B cell (primary cell): Measurements from ENCODE around the gene GGN. TPM values are rescaled to one million over a fixed set of nuclear protein-coding genes. Genes with fewer than 3 reads are reported as not detected.

ENCODE experiments used
- ATAC-seq: fragments of 200-7000 bp; cut with Tn5 transposase; one replicate; pipeline ENCODE4 v1.10.0; 2021; ENCODE audit warnings: low read depth, mild to moderate bottlenecking, moderate number of reproducible peaks, moderate library complexity
- CTCF ChIA-PET: fragments of 350-600 bp; sonication (Branson Sonifier 250); formaldehyde crosslinking; loops from one replicate; lab custom pipeline; 2021; ENCODE audit warnings: antibody characterized with exemption, inconsistent platforms; lab: Charles Lee
- POLR2A ChIA-PET: fragments of 350-600 bp; sonication (Branson Sonifier 250); formaldehyde crosslinking; loops from one replicate; lab custom pipeline; 2021; ENCODE audit warnings: antibody characterized with exemption; lab: Charles Lee
- DNase-seq: peaks from one replicate; pipeline ENCODE4 v3.0.0; 2013
- H2AFZ ChIP-seq: 2 replicates; pipeline ENCODE4 v1.6.1; 2012; ENCODE audit warnings: mild to moderate bottlenecking, low read depth, low read length; ENCODE audit not compliant: insufficient read depth, poor library complexity, severe bottlenecking
- H3K27ac ChIP-seq, 2 donors: 1 replicate in 1 of 2; 2 replicates in 1 of 2; pipeline ENCODE4 v1.5.1; 2012 to 2013; ENCODE audit warnings: low read length in 2 of 2, mild to moderate bottlenecking in 2 of 2, moderate library complexity in 1 of 2
- H3K27me3 ChIP-seq, 4 experiments: fragments of 200-600 bp in 1 of 4; sonication (generic) in 1 of 4; replicated peaks in 1 of 4; 1 replicate in 2 of 4; 2 replicates in 2 of 4; pipeline versions ENCODE4 v1.6.1 to v1.7.0; 2013 to 2016; ENCODE audit warnings: low read length in 3 of 4, mild to moderate bottlenecking in 2 of 4, mixed read lengths in 1 of 4, moderate library complexity in 1 of 4; ENCODE audit not compliant: insufficient read depth in 4 of 4, control insufficient read depth in 3 of 4; ENCODE audit errors: control extremely low read depth in 1 of 4
- H3K36me3 ChIP-seq, 2 experiments: replicated peaks in 1 of 2; 1 replicate in 1 of 2; 2 replicates in 1 of 2; pipeline versions ENCODE4 v1.6.1 to v1.7.1; 2013; ENCODE audit warnings: low read length in 1 of 2; ENCODE audit not compliant: insufficient read depth in 2 of 2, control insufficient read depth in 1 of 2; ENCODE audit errors: control extremely low read depth in 1 of 2, extremely low read depth in 1 of 2
- H3K4me1 ChIP-seq, 2 donors: fragments of 200-600 bp in 1 of 2; sonication (generic) in 1 of 2; 1 replicate in 1 of 2; 2 replicates in 1 of 2; pipeline versions ENCODE4 v1.5.1 to v1.6.1; 2013 to 2017; ENCODE audit warnings: low read length in 2 of 2; ENCODE audit not compliant: control insufficient read depth in 2 of 2, insufficient read depth in 2 of 2
- H3K4me2 ChIP-seq: replicated peaks from 2 replicates; pipeline ENCODE3; 2012; ENCODE audit warnings: mild to moderate bottlenecking, low read depth, low read length; ENCODE audit not compliant: poor library complexity, severe bottlenecking
- H3K4me3 ChIP-seq, 5 experiments: fragments of 200-600 bp in 1 of 5; sonication (generic) in 1 of 5; 1 replicate in 3 of 5; 2 replicates in 2 of 5; pipeline versions ENCODE4 v1.5.1 to v1.7.0; 2011 to 2016; ENCODE audit warnings: low read length in 4 of 5, mild to moderate bottlenecking in 4 of 5, low read depth in 2 of 5, control low read depth in 1 of 5, moderate library complexity in 1 of 5; ENCODE audit not compliant: insufficient read depth in 1 of 5; ENCODE audit errors: control extremely low read depth in 1 of 5, extremely low read depth in 1 of 5
- H3K79me2 ChIP-seq: fragments of 200-600 bp; sonication (generic); one replicate; pipeline ENCODE4 v1.6.0; 2016; ENCODE audit warnings: low read length; ENCODE audit not compliant: control insufficient read depth, insufficient read depth
- H3K9ac ChIP-seq: fragments of 200-600 bp; sonication (generic); 2 replicates; pipeline ENCODE4 v1.6.1; 2017; ENCODE audit warnings: mild to moderate bottlenecking, low read length, moderate library complexity
- H3K9me3 ChIP-seq, 3 donors: one replicate each; pipeline versions ENCODE4 v1.6.1 to v1.7.1; 2013; ENCODE audit warnings: low read length in 2 of 3; ENCODE audit not compliant: control insufficient read depth in 2 of 3, insufficient read depth in 1 of 3; ENCODE audit errors: control extremely low read depth in 1 of 3
- H4K20me1 ChIP-seq: 2 replicates; pipeline ENCODE4 v1.6.0; 2012; ENCODE audit warnings: mild to moderate bottlenecking, low read length; ENCODE audit not compliant: insufficient read depth, control insufficient read depth, poor library complexity, severe bottlenecking
- H3K27ac Mint-ChIP-seq: one replicate; pipeline ENCODE4 v1.8.0; 2021; ENCODE audit warnings: mixed read lengths
- H3K27me3 Mint-ChIP-seq: one replicate; pipeline ENCODE4 v1.8.0; 2021; ENCODE audit warnings: mixed read lengths
- H3K4me1 Mint-ChIP-seq: one replicate; pipeline ENCODE4 v1.8.0; 2021; ENCODE audit warnings: mixed read lengths
- H3K4me3 Mint-ChIP-seq: one replicate; pipeline ENCODE4 v1.8.0; 2021; ENCODE audit warnings: mixed read lengths
- H3K9me3 Mint-ChIP-seq: one replicate; pipeline ENCODE4 v1.8.0; 2022; ENCODE audit warnings: mixed read lengths; ENCODE audit not compliant: insufficient read depth
- EZH2 ChIP-seq: IDR thresholded peaks from 2 replicates; pipeline ENCODE4 v1.6.1; 2012; ENCODE audit warnings: borderline replicate concordance, low read depth, mild to moderate bottlenecking, moderate library complexity, low read length; ENCODE audit not compliant: insufficient read depth, poor library complexity, severe bottlenecking
- WGBS: methylation state at CpG from one replicate; pipeline ENCODE4 v1.1.5; 2013; ENCODE audit warnings: missing lambda C conversion rate; ENCODE audit not compliant: insufficient coverage; 5-methylcytosine and 5-hydroxymethylcytosine counted together
- intact Hi-C: fragments of 100-400 bp; cut with micrococcal nuclease; formaldehyde crosslinking; loops from one replicate; pipeline ENCODE4 v1.10.0; 2022
- polyA plus RNA-seq: library from polyadenylated mRNA; depleted of rRNA; stranded (reverse); fragments of >200 nt; gene quantifications from 2 replicates; pipeline ENCODE4 v1.2.3, GENCODE V29; 2012
- total RNA-seq, 2 donors: library from RNA; stranded (reverse); fragments of 120-200 nt in 1 of 2; gene quantifications; 1 replicate in 1 of 2; 2 replicates in 1 of 2; pipeline versions ENCODE4 v1.2.3 to v1.2.4, GENCODE V29; 2013 to 2022
- TF ChIP-seq, protein P1 (sequence below): fragments of 200-600 bp; IDR thresholded peaks from one replicate; pipeline ENCODE4 v1.8.0; 2022; ENCODE audit warnings: antibody characterized with exemption, mild to moderate bottlenecking

The GGN gene
- total and polyA plus RNA-seq, 2 donors (not counting 1 experiment from before 2014, with no cell fraction given), result 0.34 TPM; not detected in 1

DNA sequence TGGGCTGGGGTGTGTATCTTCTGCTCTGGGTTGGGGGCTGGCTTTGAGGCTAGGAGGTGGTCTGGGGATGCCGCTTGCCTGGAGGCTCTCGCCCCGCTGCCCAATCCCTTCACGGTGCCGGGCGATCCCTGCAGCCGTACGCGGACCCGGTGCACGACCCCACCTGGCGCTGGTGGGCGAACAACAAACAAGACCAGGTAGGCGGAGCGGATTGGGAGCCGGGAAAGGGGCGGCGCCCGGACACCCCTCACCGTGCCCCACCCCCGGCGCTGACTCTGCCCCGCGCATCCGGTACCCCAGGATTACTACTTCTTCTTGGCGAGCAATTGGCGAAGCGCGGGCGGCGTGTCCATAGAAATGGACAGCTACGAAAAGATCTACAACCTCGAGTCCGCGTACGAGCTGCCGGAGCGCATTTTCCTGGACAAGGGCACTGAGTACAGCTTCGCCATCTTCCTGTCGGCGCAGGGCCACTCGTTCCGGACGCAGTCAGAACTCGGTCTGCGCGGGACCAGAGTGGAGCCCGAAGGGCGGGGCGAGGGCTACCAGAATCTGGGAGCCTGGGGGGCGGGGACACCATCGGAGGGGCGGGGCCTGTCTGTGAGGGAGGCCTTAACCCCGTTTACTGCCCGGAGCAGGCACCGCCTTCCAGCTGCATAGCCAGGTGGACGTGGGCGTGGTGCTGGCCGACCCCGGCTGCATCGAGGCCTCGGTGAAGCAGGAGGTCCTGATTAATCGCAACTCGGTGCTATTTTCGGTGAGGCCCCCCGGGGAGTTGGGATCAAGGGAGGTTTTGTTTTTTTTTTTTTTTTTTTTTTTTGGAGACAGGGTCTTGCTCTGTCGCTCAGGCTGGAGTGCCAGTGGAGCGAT is 25.5 kb downstream of the GGN start:
- H3K4me1 Mint-ChIP-seq, result peaks cover 17% of the 10 kb centered on the region
- peak overlapping the region; percentile 87 for H2AFZ ChIP-seq
- peak overlapping the region; percentile 91 for H3K4me3 Mint-ChIP-seq
- H3K9me3 ChIP-seq, result peaks cover 0 to 8% (median 0%) of the 10 kb centered on the region in 3 donors
- H3K4me3 ChIP-seq, result peak overlapping the region; percentile 53 to 76 (median 62)
- ATAC-seq (peak; percentile 67), DNase-seq (peak; percentile 70)
- no peak overlapping the region for H3K27ac ChIP-seq
- no peaks in the 10 kb centered on the region for H3K9me3 Mint-ChIP-seq
- no peaks in the 10 kb centered on the region for H4K20me1 ChIP-seq
- peaks cover 6% of the 10 kb centered on the region for H3K27me3 Mint-ChIP-seq
- peak overlapping the region; percentile 73 for H3K9ac ChIP-seq
- H3K4me1 ChIP-seq, result peaks cover 9 to 20% of the 10 kb centered on the region in 2 donors
- no peaks in the 10 kb centered on the region for H3K36me3 ChIP-seq
- intact Hi-C loops, result loop anchor here (1.0 kb wide), 1 partner anchor 26 kb away; no protein-coding TSS in a partner anchor
- no peaks in the 10 kb centered on the region for H3K79me2 ChIP-seq
- peak overlapping the region; percentile 53 for H3K27ac Mint-ChIP-seq
- H3K27me3 ChIP-seq, result peaks cover 0 to 32% (median 2%) of the 10 kb centered on the region in 4 experiments
- TF ChIP-seq, protein P1, sequence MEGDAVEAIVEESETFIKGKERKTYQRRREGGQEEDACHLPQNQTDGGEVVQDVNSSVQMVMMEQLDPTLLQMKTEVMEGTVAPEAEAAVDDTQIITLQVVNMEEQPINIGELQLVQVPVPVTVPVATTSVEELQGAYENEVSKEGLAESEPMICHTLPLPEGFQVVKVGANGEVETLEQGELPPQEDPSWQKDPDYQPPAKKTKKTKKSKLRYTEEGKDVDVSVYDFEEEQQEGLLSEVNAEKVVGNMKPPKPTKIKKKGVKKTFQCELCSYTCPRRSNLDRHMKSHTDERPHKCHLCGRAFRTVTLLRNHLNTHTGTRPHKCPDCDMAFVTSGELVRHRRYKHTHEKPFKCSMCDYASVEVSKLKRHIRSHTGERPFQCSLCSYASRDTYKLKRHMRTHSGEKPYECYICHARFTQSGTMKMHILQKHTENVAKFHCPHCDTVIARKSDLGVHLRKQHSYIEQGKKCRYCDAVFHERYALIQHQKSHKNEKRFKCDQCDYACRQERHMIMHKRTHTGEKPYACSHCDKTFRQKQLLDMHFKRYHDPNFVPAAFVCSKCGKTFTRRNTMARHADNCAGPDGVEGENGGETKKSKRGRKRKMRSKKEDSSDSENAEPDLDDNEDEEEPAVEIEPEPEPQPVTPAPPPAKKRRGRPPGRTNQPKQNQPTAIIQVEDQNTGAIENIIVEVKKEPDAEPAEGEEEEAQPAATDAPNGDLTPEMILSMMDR, result no peak
- H3K4me2 ChIP-seq, result peak overlapping the region; percentile 99
- WGBS, result 2% methylated on average over 67 of the region's 68 CpGs
- ChIA-PET CTCF (interaction anchor here (1.4 kb wide), 1 partner anchor 12 kb away, joined by 5 read pairs; the partner anchor contains the start of gene PSMD8), POLR2A (interaction anchor here (1.1 to 1.6 kb wide), 4 partner anchors 12 to 96 kb away, joined by 3 to 8 read pairs (median 5); partner anchors contain the start of genes GGN, PSMD8 and SPRED3)

DNA sequence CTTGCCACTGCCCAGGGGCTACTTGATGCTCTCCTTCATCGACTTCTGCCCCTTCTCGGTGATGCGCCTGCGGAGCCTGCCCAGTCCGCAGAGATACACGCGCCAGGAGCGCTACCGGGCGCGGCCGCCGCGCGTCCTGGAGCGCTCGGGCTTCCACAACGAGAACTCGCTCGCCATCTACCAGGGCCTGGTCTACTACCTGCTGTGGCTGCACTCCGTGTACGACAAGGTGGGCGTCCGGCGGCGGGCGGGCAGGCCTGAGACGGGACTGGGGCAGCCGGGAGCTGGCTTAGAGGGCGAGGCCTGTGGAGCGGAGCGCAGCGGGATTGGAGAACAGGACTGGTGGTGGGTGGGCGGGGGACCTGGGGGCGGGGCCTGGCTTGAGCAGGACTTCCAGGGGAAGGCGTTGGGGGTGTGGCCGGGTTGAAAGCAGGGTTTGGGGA is 26.2 kb downstream of the GGN start:
- H3K9me3 ChIP-seq, result peaks cover 0 to 8% (median 0%) of the 10 kb centered on the region in 3 donors
- Mint-ChIP-seq H3K27ac (peak overlapping the region; percentile 53), H3K4me1 (peaks cover 17% of the 10 kb centered on the region), H3K4me3 (peak overlapping the region; percentile 91), H3K9me3 (no peaks in the 10 kb centered on the region), H3K27me3 (peaks cover 6% of the 10 kb centered on the region)
- H3K4me2 ChIP-seq, result peak overlapping the region; percentile 99
- intact Hi-C loops, result loop anchor here (1.0 kb wide), 2 partner anchors 13 to 25 kb away; partner anchors contain the start of gene PSMD8
- DNase-seq (peak; percentile 77), ATAC-seq (peak; percentile 68)
- WGBS, result under 1% methylated on average over 36 of the region's 37 CpGs
- H4K20me1 ChIP-seq, result no peaks in the 10 kb centered on the region
- no peaks in the 10 kb centered on the region for H3K79me2 ChIP-seq
- H3K36me3 ChIP-seq, result no peaks in the 10 kb centered on the region
- H3K4me3 ChIP-seq, result peak overlapping the region; percentile 14 to 76 (median 62)
- ChIA-PET POLR2A (interaction anchor here (0.6 to 1.6 kb wide), 5 partner anchors 13 to 429 kb away, joined by 3 to 8 read pairs (median 4); partner anchors contain the start of genes GGN, PSMD8 and SPRED3), CTCF (interaction anchor here (1.4 kb wide), 1 partner anchor 12 kb away, joined by 5 read pairs; the partner anchor contains the start of gene PSMD8)
- TF ChIP-seq, protein P1, result peak; percentile 16
- TF ChIP-seq EZH2, result no peak
- H3K27me3 ChIP-seq, result peaks cover 0 to 27% (median 2%) of the 10 kb centered on the region in 4 experiments
- H3K9ac ChIP-seq, result peak overlapping the region; percentile 73
- no peak overlapping the region for H3K27ac ChIP-seq
- peak overlapping the region; percentile 87 for H2AFZ ChIP-seq
- peaks cover 9 to 20% of the 10 kb centered on the region in 2 donors for H3K4me1 ChIP-seq
